Neuronal stem cell (in vitro differentiated cells): Measurements from ENCODE around the gene LGR5.

Experiments
- DNase-seq: peaks from one replicate; pipeline ENCODE4 v3.0.0-alpha.2; 2013; ENCODE audit warnings: low spot score
- H2AFZ ChIP-seq: one replicate; pipeline ENCODE4 v1.6.1; 2013; ENCODE audit warnings: mild to moderate bottlenecking, low read length, inconsistent platforms
- H2AK5ac ChIP-seq: 2 replicates; pipeline ENCODE4 v1.6.1; 2013; ENCODE audit warnings: low read depth, mild to moderate bottlenecking, inconsistent platforms, low read length, moderate library complexity, mixed read lengths
- H2BK120ac ChIP-seq: 2 replicates; pipeline ENCODE4 v1.6.1; 2013; ENCODE audit warnings: low read depth, mild to moderate bottlenecking, inconsistent platforms, low read length, moderate library complexity, mixed read lengths
- H2BK12ac ChIP-seq: one replicate; pipeline ENCODE4 v1.6.1; 2013; ENCODE audit warnings: low read length, inconsistent platforms
- H2BK15ac ChIP-seq: 2 replicates; pipeline ENCODE4 v1.6.1; 2013; ENCODE audit warnings: mild to moderate bottlenecking, low read length, inconsistent platforms, mixed read lengths
- H2BK5ac ChIP-seq: one replicate; pipeline ENCODE4 v1.6.1; 2013; ENCODE audit warnings: inconsistent platforms, mild to moderate bottlenecking, low read length, moderate library complexity
- H3K14ac ChIP-seq: one replicate; pipeline ENCODE4 v1.6.1; 2013; ENCODE audit warnings: low read length, inconsistent platforms
- H3K18ac ChIP-seq: 2 replicates; pipeline ENCODE4 v1.6.1; 2013; ENCODE audit warnings: low read length, inconsistent platforms
- H3K23ac ChIP-seq: 2 replicates; pipeline ENCODE4 v1.6.1; 2013; ENCODE audit warnings: low read depth, mild to moderate bottlenecking, mixed read lengths, low read length, inconsistent platforms; ENCODE audit not compliant: poor library complexity
- H3K27ac ChIP-seq: replicated peaks from 3 replicates; pipeline ENCODE4 v1.5.1; 2013; ENCODE audit warnings: low read length, inconsistent platforms
- H3K27me3 ChIP-seq, 3 experiments: 2 replicates each; pipeline ENCODE4 v1.6.1; 2013; ENCODE audit warnings: low read length in 3 of 3, mild to moderate bottlenecking in 2 of 3, inconsistent platforms in 1 of 3, low read depth in 1 of 3, mixed read lengths in 1 of 3, moderate library complexity in 1 of 3; ENCODE audit not compliant: control insufficient read depth in 3 of 3, insufficient read depth in 3 of 3
- H3K36me3 ChIP-seq, 2 donors: replicated peaks in 1 of 2; 2 replicates each; pipeline ENCODE4 v1.6.1; 2013; ENCODE audit warnings: low read length in 2 of 2; ENCODE audit not compliant: control insufficient read depth in 2 of 2, insufficient read depth in 2 of 2
- H3K4ac ChIP-seq: 2 replicates; pipeline ENCODE4 v1.6.1; 2013; ENCODE audit warnings: inconsistent platforms, mild to moderate bottlenecking, low read length, moderate library complexity
- H3K4me1 ChIP-seq, 2 donors: 1 replicate in 1 of 2; 2 replicates in 1 of 2; pipeline ENCODE4 v1.6.1; 2013; ENCODE audit warnings: low read length in 2 of 2, low read depth in 1 of 2; ENCODE audit not compliant: control insufficient read depth in 2 of 2, insufficient read depth in 1 of 2
- H3K4me2 ChIP-seq: one replicate; pipeline ENCODE4 v1.6.1; 2013; ENCODE audit warnings: mild to moderate bottlenecking, low read length, inconsistent platforms; ENCODE audit not compliant: insufficient read depth, poor library complexity, severe bottlenecking
- H3K4me3 ChIP-seq, 2 donors: 2 replicates each; pipeline ENCODE4 v1.5.1; 2013; ENCODE audit warnings: low read length in 2 of 2, mild to moderate bottlenecking in 2 of 2, inconsistent platforms in 1 of 2, moderate library complexity in 1 of 2
- H3K79me1 ChIP-seq: one replicate; pipeline ENCODE4 v1.6.1; 2013; ENCODE audit warnings: low read depth, mild to moderate bottlenecking, inconsistent platforms, low read length, moderate library complexity
- H3K9ac ChIP-seq: one replicate; pipeline ENCODE4 v1.6.1; 2013; ENCODE audit warnings: mild to moderate bottlenecking, low read depth, low read length, inconsistent platforms; ENCODE audit not compliant: poor library complexity
- H3K9me3 ChIP-seq, 2 donors: replicated peaks in 1 of 2; 2 replicates each; pipeline versions ENCODE3 to v1.6.1; 2013; ENCODE audit warnings: low read length in 2 of 2, mild to moderate bottlenecking in 2 of 2, inconsistent platforms in 1 of 2, low read depth in 1 of 2, mixed read lengths in 1 of 2, moderate library complexity in 1 of 2; ENCODE audit not compliant: control insufficient read depth in 2 of 2, insufficient read depth in 1 of 2
- H4K8ac ChIP-seq: one replicate; pipeline ENCODE4 v1.6.1; 2013; ENCODE audit warnings: low read depth, mild to moderate bottlenecking, inconsistent platforms, low read length, moderate library complexity
- H4K91ac ChIP-seq: one replicate; pipeline ENCODE4 v1.6.1; 2013; ENCODE audit warnings: low read length, low read depth, mild to moderate bottlenecking, inconsistent platforms; ENCODE audit not compliant: poor library complexity
- WGBS, 2 donors: extraction: QIAGEN DNeasy Blood & Tissue Kit; methylation state at CpG; one replicate each; pipeline ENCODE4 v1.1.7; 2013; ENCODE audit warnings: missing lambda C conversion rate in 2 of 2, mixed read lengths in 1 of 2; ENCODE audit not compliant: insufficient read length in 2 of 2, insufficient replicate concordance in 1 of 2; ENCODE audit errors: extremely low coverage in 2 of 2; 5-methylcytosine and 5-hydroxymethylcytosine counted together

The LGR5 gene

GRCh38 chr12:71581206-71581605 lies 141.6 kb downstream of the LGR5 start:
- no peak overlapping the region for H3K27ac ChIP-seq
- H4K8ac ChIP-seq: no peak overlapping the region
- H3K36me3 ChIP-seq: no peaks in the 10 kb centered on the region

GRCh38 chr12:71582925-71583324 lies 143.3 kb downstream of the LGR5 start:
- H4K8ac ChIP-seq: no peak overlapping the region
- H3K4me3 ChIP-seq: no peak overlapping the region
- H2AFZ ChIP-seq: no peak overlapping the region
- H2AK5ac ChIP-seq: no peak overlapping the region
- H3K4me1 ChIP-seq: peaks cover 0 to 3% of the 10 kb centered on the region in 2 donors
- no peak overlapping the region for H4K91ac ChIP-seq
- H2BK5ac ChIP-seq: no peak overlapping the region
- no CpG with 5 or more reads among the region's 2 CpGs for WGBS, 2 donors
- no peak for DNase-seq
- H3K4ac ChIP-seq: no peak overlapping the region
- no peak overlapping the region for H2BK120ac ChIP-seq
- H3K18ac ChIP-seq: no peak overlapping the region
- no peak overlapping the region for H3K23ac ChIP-seq
- H3K36me3 ChIP-seq: no peaks in the 10 kb centered on the region
- no peak overlapping the region for H3K14ac ChIP-seq
- no peak overlapping the region for H3K9ac ChIP-seq
- H2BK15ac ChIP-seq: no peak overlapping the region
- no peaks in the 10 kb centered on the region for H3K27me3 ChIP-seq
- no peaks in the 10 kb centered on the region for H3K79me1 ChIP-seq
- H3K4me2 ChIP-seq: no peak overlapping the region
- no peaks in the 10 kb centered on the region for H3K9me3 ChIP-seq
- H3K27ac ChIP-seq: no peak overlapping the region
- no peak overlapping the region for H2BK12ac ChIP-seq

More at GRCh38 chr12:71581206-71581605, 141.6 kb downstream of the LGR5 start:
- Histone ChIP-seq H3K9ac (no peak overlapping the region), H3K23ac (no peak overlapping the region), H3K9me3 (no peaks in the 10 kb centered on the region), H3K27me3 (no peaks in the 10 kb centered on the region), H3K4me1 (no peaks in the 10 kb centered on the region), H3K18ac (no peak overlapping the region), H3K4me3 (no peak overlapping the region), H2AK5ac (no peak overlapping the region), H4K91ac (no peak overlapping the region), H2BK120ac (no peak overlapping the region), H3K14ac (no peak overlapping the region), H2AFZ (no peak overlapping the region), H3K79me1 (no peaks in the 10 kb centered on the region), H2BK5ac (no peak overlapping the region), H2BK12ac (no peak overlapping the region), H3K4me2 (no peak overlapping the region), H2BK15ac (no peak overlapping the region), H3K4ac (no peak overlapping the region)
- WGBS, 2 donors: no CpG with 5 or more reads among the region's 3 CpGs
- DNase-seq: no peak

GRCh38 chr12:71584356-71584755 lies 144.8 kb downstream of the LGR5 start:
- Histone ChIP-seq H4K91ac (no peak overlapping the region), H2BK5ac (no peak overlapping the region), H3K27me3 (no peaks in the 10 kb centered on the region), H3K4me2 (no peak overlapping the region), H3K9me3 (no peaks in the 10 kb centered on the region), H3K27ac (no peak overlapping the region), H3K23ac (no peak overlapping the region), H2AFZ (no peak overlapping the region), H3K36me3 (no peaks in the 10 kb centered on the region), H3K14ac (no peak overlapping the region), H3K4ac (no peak overlapping the region), H3K79me1 (no peaks in the 10 kb centered on the region), H2BK15ac (no peak overlapping the region), H3K4me3 (no peak overlapping the region), H2BK12ac (no peak overlapping the region), H2AK5ac (no peak overlapping the region), H2BK120ac (no peak overlapping the region), H3K18ac (no peak overlapping the region), H4K8ac (no peak overlapping the region), H3K4me1 (peaks cover 0 to 3% of the 10 kb centered on the region in 2 donors), H3K9ac (no peak overlapping the region)
- no peak for DNase-seq
- WGBS, 2 donors: no CpG with 5 or more reads among the region's 3 CpGs

- Histone ChIP-seq H3K27me3 (no peaks in the 10 kb centered on the region), H2AK5ac (no peak overlapping the region), H3K9ac (no peak overlapping the region), H3K27ac (no peak overlapping the region), H2BK5ac (no peak overlapping the region), H2BK15ac (no peak overlapping the region), H3K4me1 (peaks cover 0 to 3% of the 10 kb centered on the region in 2 donors), H2BK120ac (no peak overlapping the region), H3K4me2 (no peak overlapping the region), H3K23ac (no peak overlapping the region), H3K9me3 (no peaks in the 10 kb centered on the region), H4K91ac (no peak overlapping the region), H4K8ac (no peak overlapping the region), H3K36me3 (no peaks in the 10 kb centered on the region), H3K18ac (no peak overlapping the region), H2AFZ (no peak overlapping the region), H3K14ac (no peak overlapping the region), H3K79me1 (no peaks in the 10 kb centered on the region), H3K4ac (no peak overlapping the region), H3K4me3 (no peak overlapping the region), H2BK12ac (no peak overlapping the region)
- DNase-seq: no peak
- no CpG with 5 or more reads among the region's 1 CpG for WGBS, 2 donors
Measured at GRCh38 chr12:71585218-71585617, 145.6 kb downstream of the LGR5 start.
